Thyroid gland (tissue), 4 donors: ENCODE measurements around the gene TAX1BP1.

Source experiments
- POLR2A ChIP-seq, 2 donors: fragments of 450-650 bp; IDR thresholded peaks; one replicate each; pipeline ENCODE4 v1.6.1; 2017; ENCODE audit warnings: antibody characterized with exemption in 2 of 2, mild to moderate bottlenecking in 2 of 2, moderate library complexity in 1 of 2
- TF ChIP-seq, protein P1 (sequence below), 6 experiments: fragments of 200-600 bp in 3 of 6; fragments of 450-650 bp in 3 of 6; sonication (generic) in 3 of 6; IDR thresholded peaks; one replicate each; pipeline ENCODE4 v1.5.1; 2016 to 2019; ENCODE audit warnings: antibody characterized with exemption in 6 of 6, mild to moderate bottlenecking in 2 of 6, inconsistent platforms in 1 of 6, moderate library complexity in 1 of 6

GRCh38 chr7:27697861-27698430, 42.0 kb upstream of the TAX1BP1 start:
- TF ChIP-seq, protein P1, sequence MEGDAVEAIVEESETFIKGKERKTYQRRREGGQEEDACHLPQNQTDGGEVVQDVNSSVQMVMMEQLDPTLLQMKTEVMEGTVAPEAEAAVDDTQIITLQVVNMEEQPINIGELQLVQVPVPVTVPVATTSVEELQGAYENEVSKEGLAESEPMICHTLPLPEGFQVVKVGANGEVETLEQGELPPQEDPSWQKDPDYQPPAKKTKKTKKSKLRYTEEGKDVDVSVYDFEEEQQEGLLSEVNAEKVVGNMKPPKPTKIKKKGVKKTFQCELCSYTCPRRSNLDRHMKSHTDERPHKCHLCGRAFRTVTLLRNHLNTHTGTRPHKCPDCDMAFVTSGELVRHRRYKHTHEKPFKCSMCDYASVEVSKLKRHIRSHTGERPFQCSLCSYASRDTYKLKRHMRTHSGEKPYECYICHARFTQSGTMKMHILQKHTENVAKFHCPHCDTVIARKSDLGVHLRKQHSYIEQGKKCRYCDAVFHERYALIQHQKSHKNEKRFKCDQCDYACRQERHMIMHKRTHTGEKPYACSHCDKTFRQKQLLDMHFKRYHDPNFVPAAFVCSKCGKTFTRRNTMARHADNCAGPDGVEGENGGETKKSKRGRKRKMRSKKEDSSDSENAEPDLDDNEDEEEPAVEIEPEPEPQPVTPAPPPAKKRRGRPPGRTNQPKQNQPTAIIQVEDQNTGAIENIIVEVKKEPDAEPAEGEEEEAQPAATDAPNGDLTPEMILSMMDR (IDR thresholded peaks at IDR 0.05) = no peak
- TF ChIP-seq POLR2A (IDR thresholded peaks at IDR 0.05) = no peak
